ENCODE results near the gene LRRC41.

LRRC41 gene

GRCh38 chr1:46289134-46289494 lies 14.3 kb downstream of the LRRC41 start:
- Histone ChIP-seq H4K8ac (ENCODE audit: low read depth, low read length) (no peak overlapping the region), H3K4me3 (ENCODE audit: low read length in 2 of 2) (no peak overlapping the region), H3K4me2 (ENCODE audit: insufficient read depth, low read length, poor library complexity, severe bottlenecking) (no peak overlapping the region), H3K18ac (ENCODE audit: low read length) (no peak overlapping the region), H2BK120ac (ENCODE audit: low read depth, low read length) (no peak overlapping the region), H2BK5ac (ENCODE audit: low read length) (no peak overlapping the region), H2BK15ac (ENCODE audit: low read length) (no peak overlapping the region), H3K9me3 (replicated peaks in 1 of 2; ENCODE audit: control insufficient read depth in 2 of 2, insufficient read depth in 1 of 2, low read depth in 1 of 2, low read length in 2 of 2) (no peaks in the 10 kb centered on the region), H4K91ac (ENCODE audit: low read depth, low read length, poor library complexity) (no peak overlapping the region), H2AK5ac (ENCODE audit: low read depth, low read length) (no peak overlapping the region), H3K27me3 (ENCODE audit: control insufficient read depth in 3 of 3, insufficient read depth in 3 of 3, low read depth in 1 of 3, low read length in 3 of 3) (no peaks in the 10 kb centered on the region), H3K79me1 (ENCODE audit: low read depth, low read length) (peaks cover 6% of the 10 kb centered on the region), H3K27ac (replicated peaks; ENCODE audit: low read length) (no peak overlapping the region), H3K23ac (ENCODE audit: low read depth, low read length, poor library complexity) (no peak overlapping the region), H3K14ac (ENCODE audit: low read length) (no peak overlapping the region), H2AFZ (ENCODE audit: low read length) (no peak overlapping the region), H3K36me3 (replicated peaks in 1 of 2; ENCODE audit: control insufficient read depth in 2 of 2, insufficient read depth in 2 of 2, low read length in 2 of 2) (peaks cover 22 to 86% of the 10 kb centered on the region in 2 donors), H3K4me1 (ENCODE audit: control insufficient read depth in 2 of 2, insufficient read depth in 1 of 2, low read depth in 1 of 2, low read length in 2 of 2) (peaks cover 0 to 3% of the 10 kb centered on the region in 2 donors), H2BK12ac (ENCODE audit: low read length) (no peak overlapping the region), H3K9ac (ENCODE audit: low read depth, low read length, poor library complexity) (no peak overlapping the region), H3K4ac (ENCODE audit: low read length) (no peak overlapping the region)
- no peak for DNase-seq (ENCODE audit: low spot score)
- WGBS, 2 donors (ENCODE audit: extremely low coverage in 2 of 2, insufficient read length in 2 of 2, insufficient replicate concordance in 1 of 2), result no CpG with 5 or more reads among the region's 5 CpGs

DNA sequence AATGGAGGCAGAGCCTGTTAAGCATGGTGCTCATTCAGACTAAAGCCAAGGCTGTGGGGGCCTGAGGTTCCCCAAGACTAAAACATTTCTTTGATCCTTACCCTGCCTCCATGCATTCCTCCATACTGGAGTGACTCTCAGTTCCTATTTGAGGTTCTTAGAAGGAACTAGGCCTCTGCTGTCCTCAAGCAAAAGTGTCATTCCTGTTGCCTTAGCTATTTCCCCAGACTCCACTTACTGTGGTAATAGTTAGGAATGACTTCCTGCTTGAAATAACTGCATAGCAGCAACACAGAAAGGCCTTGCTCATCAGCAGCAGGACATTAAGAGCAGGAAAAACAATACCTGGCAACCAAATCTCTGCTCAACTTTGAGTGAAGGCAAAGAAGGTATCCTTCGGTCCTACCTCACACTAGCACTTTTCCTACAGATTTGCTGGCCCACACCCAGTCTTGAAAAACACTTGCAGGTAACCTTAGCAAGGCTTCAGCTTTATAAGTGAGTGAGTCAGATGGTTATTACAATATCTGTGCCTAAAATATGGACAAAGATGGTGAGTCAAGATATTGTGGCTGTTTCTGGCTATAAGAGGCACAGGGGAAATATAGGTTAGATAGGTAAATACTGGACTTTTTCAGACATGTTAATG lies 14.8 kb downstream of the LRRC41 start:
- H3K27me3 ChIP-seq (ENCODE audit: control insufficient read depth in 3 of 3, insufficient read depth in 3 of 3, low read depth in 1 of 3, low read length in 3 of 3), result no peaks in the 10 kb centered on the region
- H4K91ac ChIP-seq (ENCODE audit: low read depth, low read length, poor library complexity), result no peak overlapping the region
- H2BK15ac ChIP-seq (ENCODE audit: low read length), result no peak overlapping the region
- no peak overlapping the region for H3K23ac ChIP-seq (ENCODE audit: low read depth, low read length, poor library complexity)
- no peaks in the 10 kb centered on the region for H3K9me3 ChIP-seq (replicated peaks in 1 of 2; ENCODE audit: control insufficient read depth in 2 of 2, insufficient read depth in 1 of 2, low read depth in 1 of 2, low read length in 2 of 2)
- no peak overlapping the region for H3K27ac ChIP-seq (replicated peaks; ENCODE audit: low read length)
- no peak overlapping the region for H3K14ac ChIP-seq (ENCODE audit: low read length)
- no peak overlapping the region for H2AK5ac ChIP-seq (ENCODE audit: low read depth, low read length)
- no peak overlapping the region for H2BK12ac ChIP-seq (ENCODE audit: low read length)
- no peak overlapping the region for H3K4me3 ChIP-seq (ENCODE audit: low read length in 2 of 2)
- H2BK5ac ChIP-seq (ENCODE audit: low read length), result no peak overlapping the region
- H2AFZ ChIP-seq (ENCODE audit: low read length), result no peak overlapping the region
- no peak overlapping the region for H3K18ac ChIP-seq (ENCODE audit: low read length)
- no peak overlapping the region for H3K4me2 ChIP-seq (ENCODE audit: insufficient read depth, low read length, poor library complexity, severe bottlenecking)
- WGBS, 2 donors (ENCODE audit: extremely low coverage in 2 of 2, insufficient read length in 2 of 2, insufficient replicate concordance in 1 of 2), result no CpG with 5 or more reads among the region's 1 CpG
- no peak overlapping the region for H4K8ac ChIP-seq (ENCODE audit: low read depth, low read length)
- no peak overlapping the region for H2BK120ac ChIP-seq (ENCODE audit: low read depth, low read length)
- H3K79me1 ChIP-seq (ENCODE audit: low read depth, low read length), result peaks cover 6% of the 10 kb centered on the region
- H3K9ac ChIP-seq (ENCODE audit: low read depth, low read length, poor library complexity), result no peak overlapping the region
- DNase-seq (ENCODE audit: low spot score), result no peak
- H3K36me3 ChIP-seq (replicated peaks in 1 of 2; ENCODE audit: control insufficient read depth in 2 of 2, insufficient read depth in 2 of 2, low read length in 2 of 2), result peaks cover 22 to 84% of the 10 kb centered on the region in 2 donors
- H3K4me1 ChIP-seq (ENCODE audit: control insufficient read depth in 2 of 2, insufficient read depth in 1 of 2, low read depth in 1 of 2, low read length in 2 of 2), result peaks cover 0 to 3% of the 10 kb centered on the region in 2 donors
- no peak overlapping the region for H3K4ac ChIP-seq (ENCODE audit: low read length)

GRCh38 chr1:46285730-46286477 lies 17.5 kb downstream of the LRRC41 start:
- no peak overlapping the region for H4K8ac ChIP-seq (ENCODE audit: low read depth, low read length)
- no peak overlapping the region for H3K4me3 ChIP-seq (ENCODE audit: low read length in 2 of 2)
- peaks cover 0 to 3% of the 10 kb centered on the region in 2 donors for H3K4me1 ChIP-seq (ENCODE audit: control insufficient read depth in 2 of 2, insufficient read depth in 1 of 2, low read depth in 1 of 2, low read length in 2 of 2)
- H3K4ac ChIP-seq (ENCODE audit: low read length), result no peak overlapping the region
- H2BK12ac ChIP-seq (ENCODE audit: low read length), result no peak overlapping the region
- no peak for DNase-seq (ENCODE audit: low spot score)
- no peak overlapping the region for H3K18ac ChIP-seq (ENCODE audit: low read length)
- peak overlapping the region; percentile 45 for H2BK5ac ChIP-seq (ENCODE audit: low read length)
- no peaks in the 10 kb centered on the region for H3K27me3 ChIP-seq (ENCODE audit: control insufficient read depth in 3 of 3, insufficient read depth in 3 of 3, low read depth in 1 of 3, low read length in 3 of 3)
- H2BK15ac ChIP-seq (ENCODE audit: low read length), result no peak overlapping the region
- no peaks in the 10 kb centered on the region for H3K9me3 ChIP-seq (replicated peaks in 1 of 2; ENCODE audit: control insufficient read depth in 2 of 2, insufficient read depth in 1 of 2, low read depth in 1 of 2, low read length in 2 of 2)
- H2BK120ac ChIP-seq (ENCODE audit: low read depth, low read length), result no peak overlapping the region
- H3K9ac ChIP-seq (ENCODE audit: low read depth, low read length, poor library complexity), result no peak overlapping the region
- H3K14ac ChIP-seq (ENCODE audit: low read length), result peak overlapping the region; percentile 12
- peak overlapping the region; percentile 13 for H4K91ac ChIP-seq (ENCODE audit: low read depth, low read length, poor library complexity)
- no peak overlapping the region for H3K4me2 ChIP-seq (ENCODE audit: insufficient read depth, low read length, poor library complexity, severe bottlenecking)
- WGBS, 2 donors (ENCODE audit: extremely low coverage in 2 of 2, insufficient read length in 2 of 2, insufficient replicate concordance in 1 of 2), result no CpG with 5 or more reads among the region's 27 CpGs
- H2AFZ ChIP-seq (ENCODE audit: low read length), result no peak overlapping the region
- no peak overlapping the region for H3K27ac ChIP-seq (replicated peaks; ENCODE audit: low read length)
- peaks cover 28 to 91% of the 10 kb centered on the region in 2 donors for H3K36me3 ChIP-seq (replicated peaks in 1 of 2; ENCODE audit: control insufficient read depth in 2 of 2, insufficient read depth in 2 of 2, low read length in 2 of 2)
- peaks cover 6% of the 10 kb centered on the region for H3K79me1 ChIP-seq (ENCODE audit: low read depth, low read length)
- H3K23ac ChIP-seq (ENCODE audit: low read depth, low read length, poor library complexity), result peak overlapping the region; percentile 87
- H2AK5ac ChIP-seq (ENCODE audit: low read depth, low read length), result no peak overlapping the region
